Gastroesophageal sphincter (tissue), 3 donors: ENCODE measurements around the gene STK11IP.

Experiments used
- EP300 ChIP-seq: sonication (generic); formaldehyde crosslinking; IDR thresholded peaks from one replicate; pipeline ENCODE4 v1.6.1; 2017; ENCODE audit warnings: antibody characterized with exemption, mild to moderate bottlenecking
- POLR2A ChIP-seq, 2 donors: fragments of 450-650 bp; IDR thresholded peaks; one replicate each; pipeline ENCODE4 v1.6.1; 2017; ENCODE audit warnings: antibody characterized with exemption in 2 of 2, mild to moderate bottlenecking in 2 of 2, moderate library complexity in 1 of 2
- POLR2AphosphoS5 ChIP-seq: sonication (generic); formaldehyde crosslinking; IDR thresholded peaks from one replicate; pipeline ENCODE4 v1.6.1; 2017; ENCODE audit warnings: antibody characterized with exemption
- TF ChIP-seq, protein P1 (sequence below), 4 experiments: fragments of 200-600 bp in 2 of 4; fragments of 450-650 bp in 2 of 4; sonication (generic) in 1 of 4; IDR thresholded peaks; one replicate each; pipeline ENCODE4 v1.5.1; 2017 to 2019; ENCODE audit warnings: antibody characterized with exemption in 4 of 4, mild to moderate bottlenecking in 2 of 4, moderate library complexity in 2 of 4

GRCh38 chr2:219560037-219560892 is 37.4 kb upstream of the STK11IP start:
- TF ChIP-seq POLR2AphosphoS5, result no peak
- TF ChIP-seq, protein P1, sequence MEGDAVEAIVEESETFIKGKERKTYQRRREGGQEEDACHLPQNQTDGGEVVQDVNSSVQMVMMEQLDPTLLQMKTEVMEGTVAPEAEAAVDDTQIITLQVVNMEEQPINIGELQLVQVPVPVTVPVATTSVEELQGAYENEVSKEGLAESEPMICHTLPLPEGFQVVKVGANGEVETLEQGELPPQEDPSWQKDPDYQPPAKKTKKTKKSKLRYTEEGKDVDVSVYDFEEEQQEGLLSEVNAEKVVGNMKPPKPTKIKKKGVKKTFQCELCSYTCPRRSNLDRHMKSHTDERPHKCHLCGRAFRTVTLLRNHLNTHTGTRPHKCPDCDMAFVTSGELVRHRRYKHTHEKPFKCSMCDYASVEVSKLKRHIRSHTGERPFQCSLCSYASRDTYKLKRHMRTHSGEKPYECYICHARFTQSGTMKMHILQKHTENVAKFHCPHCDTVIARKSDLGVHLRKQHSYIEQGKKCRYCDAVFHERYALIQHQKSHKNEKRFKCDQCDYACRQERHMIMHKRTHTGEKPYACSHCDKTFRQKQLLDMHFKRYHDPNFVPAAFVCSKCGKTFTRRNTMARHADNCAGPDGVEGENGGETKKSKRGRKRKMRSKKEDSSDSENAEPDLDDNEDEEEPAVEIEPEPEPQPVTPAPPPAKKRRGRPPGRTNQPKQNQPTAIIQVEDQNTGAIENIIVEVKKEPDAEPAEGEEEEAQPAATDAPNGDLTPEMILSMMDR (IDR thresholded peaks at IDR 0.05), result peak in 3 of 4 experiments; percentile 32 to 83 (median 42)
- TF ChIP-seq POLR2A (IDR thresholded peaks at IDR 0.05), result no peak
- no peak for TF ChIP-seq EP300
